GM12872 (cell line): ENCODE measurements around the gene VWA8.
A peak's percentile ranks its signal among the peaks of the same experiment; 100 is the strongest.

Experiments
- TF ChIP-seq, protein P1 (sequence below): IDR thresholded peaks from 3 replicates; pipeline ENCODE4 v1.5.1; 2011; ENCODE audit warnings: low read depth, mild to moderate bottlenecking, low read length, moderate library complexity; ENCODE audit not compliant: insufficient read depth

Gene VWA8

GRCh38 chr13:41952749-41953148 is 8.2 kb downstream of the VWA8 start:
- TF ChIP-seq, protein P1, sequence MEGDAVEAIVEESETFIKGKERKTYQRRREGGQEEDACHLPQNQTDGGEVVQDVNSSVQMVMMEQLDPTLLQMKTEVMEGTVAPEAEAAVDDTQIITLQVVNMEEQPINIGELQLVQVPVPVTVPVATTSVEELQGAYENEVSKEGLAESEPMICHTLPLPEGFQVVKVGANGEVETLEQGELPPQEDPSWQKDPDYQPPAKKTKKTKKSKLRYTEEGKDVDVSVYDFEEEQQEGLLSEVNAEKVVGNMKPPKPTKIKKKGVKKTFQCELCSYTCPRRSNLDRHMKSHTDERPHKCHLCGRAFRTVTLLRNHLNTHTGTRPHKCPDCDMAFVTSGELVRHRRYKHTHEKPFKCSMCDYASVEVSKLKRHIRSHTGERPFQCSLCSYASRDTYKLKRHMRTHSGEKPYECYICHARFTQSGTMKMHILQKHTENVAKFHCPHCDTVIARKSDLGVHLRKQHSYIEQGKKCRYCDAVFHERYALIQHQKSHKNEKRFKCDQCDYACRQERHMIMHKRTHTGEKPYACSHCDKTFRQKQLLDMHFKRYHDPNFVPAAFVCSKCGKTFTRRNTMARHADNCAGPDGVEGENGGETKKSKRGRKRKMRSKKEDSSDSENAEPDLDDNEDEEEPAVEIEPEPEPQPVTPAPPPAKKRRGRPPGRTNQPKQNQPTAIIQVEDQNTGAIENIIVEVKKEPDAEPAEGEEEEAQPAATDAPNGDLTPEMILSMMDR = no peak

GRCh38 chr13:41945926-41946325 is 15.0 kb downstream of the VWA8 start:
- TF ChIP-seq, protein P1 = no peak

- TF ChIP-seq, protein P1 = no peak
Observed at GRCh38 chr13:41944635-41945397, 16.1 kb downstream of the VWA8 start.

- TF ChIP-seq, protein P1 = no peak
Observed at GRCh38 chr13:41944229-41944628, 16.7 kb downstream of the VWA8 start.

DNA sequence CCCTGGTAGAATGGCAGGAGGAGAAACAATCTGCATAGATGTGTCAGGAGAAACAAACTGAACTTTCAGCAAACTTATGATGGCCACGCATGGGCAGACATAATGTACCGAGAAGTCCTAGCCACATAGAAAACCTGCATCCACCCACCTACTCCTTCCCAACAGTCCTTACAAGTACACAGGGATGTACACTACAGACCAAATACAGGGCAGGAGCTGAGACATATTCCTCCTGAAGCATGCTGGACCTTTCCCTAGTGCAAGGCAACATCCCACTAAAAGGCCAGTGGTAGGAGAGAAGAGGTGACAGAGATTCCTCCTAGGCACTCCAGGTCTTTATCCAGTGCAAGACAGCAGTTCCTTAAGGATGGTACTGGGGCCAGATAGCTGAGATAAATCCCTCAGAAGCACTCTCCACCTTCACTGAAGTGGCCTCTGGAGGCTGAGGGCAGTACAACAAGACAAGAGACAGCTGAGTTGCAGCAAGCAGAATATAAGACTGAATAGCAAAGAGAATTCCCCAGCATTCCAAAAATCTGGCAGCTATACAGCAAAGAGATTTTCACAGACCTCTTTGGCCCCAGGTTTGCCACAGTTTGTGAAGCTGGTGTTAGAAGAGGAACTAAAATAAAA is 18.3 kb downstream of the VWA8 start:
- TF ChIP-seq, protein P1 = peak; percentile 40; the same call in 2 of the 3 replicates

DNA sequence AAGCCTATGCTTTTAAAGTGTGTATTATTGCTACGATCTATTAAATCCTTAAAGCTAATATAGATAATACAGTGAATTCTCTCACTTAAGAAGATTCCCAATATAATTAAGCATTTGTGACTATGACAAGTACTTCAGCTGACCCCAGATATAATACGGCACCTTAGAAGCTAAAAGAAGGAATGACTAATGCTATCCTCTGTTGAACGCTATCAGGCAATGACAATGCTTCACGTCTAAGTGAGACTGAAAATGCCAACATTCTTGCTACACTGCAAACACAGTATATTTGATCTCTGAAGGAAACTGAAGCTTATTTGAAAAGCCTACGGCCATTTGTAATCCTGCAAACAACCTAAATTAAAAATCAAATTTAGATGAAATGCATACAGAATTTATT is 19.7 kb downstream of the VWA8 start:
- TF ChIP-seq, protein P1 = no peak

- TF ChIP-seq, protein P1 = no peak
Observed at GRCh38 chr13:41939398-41939797, 21.5 kb downstream of the VWA8 start.
